GM18909 (cell line): ENCODE results near the gene PCDHGA2.
"Not testable (repeated sequence)": the region's sequence is repeated elsewhere in the genome, so short reads cannot be mapped to it uniquely, and the experiment has no call there.

Experiments used
- ATAC-seq: cut with Tn5 transposase; IDR thresholded peaks from one replicate; pipeline ENCODE4 v1.9.1; 2021; ENCODE audit warnings: mild to moderate bottlenecking; ENCODE audit not compliant: unreplicated experiment, poor library complexity

PCDHGA2 gene

GRCh38 chr5:141345327-141345726, 6.8 kb downstream of the PCDHGA2 start:
- ATAC-seq: no peak

- ATAC-seq: not testable (repeated sequence)
Observed at GRCh38 chr5:141346017-141346416, 7.5 kb downstream of the PCDHGA2 start.

DNA sequence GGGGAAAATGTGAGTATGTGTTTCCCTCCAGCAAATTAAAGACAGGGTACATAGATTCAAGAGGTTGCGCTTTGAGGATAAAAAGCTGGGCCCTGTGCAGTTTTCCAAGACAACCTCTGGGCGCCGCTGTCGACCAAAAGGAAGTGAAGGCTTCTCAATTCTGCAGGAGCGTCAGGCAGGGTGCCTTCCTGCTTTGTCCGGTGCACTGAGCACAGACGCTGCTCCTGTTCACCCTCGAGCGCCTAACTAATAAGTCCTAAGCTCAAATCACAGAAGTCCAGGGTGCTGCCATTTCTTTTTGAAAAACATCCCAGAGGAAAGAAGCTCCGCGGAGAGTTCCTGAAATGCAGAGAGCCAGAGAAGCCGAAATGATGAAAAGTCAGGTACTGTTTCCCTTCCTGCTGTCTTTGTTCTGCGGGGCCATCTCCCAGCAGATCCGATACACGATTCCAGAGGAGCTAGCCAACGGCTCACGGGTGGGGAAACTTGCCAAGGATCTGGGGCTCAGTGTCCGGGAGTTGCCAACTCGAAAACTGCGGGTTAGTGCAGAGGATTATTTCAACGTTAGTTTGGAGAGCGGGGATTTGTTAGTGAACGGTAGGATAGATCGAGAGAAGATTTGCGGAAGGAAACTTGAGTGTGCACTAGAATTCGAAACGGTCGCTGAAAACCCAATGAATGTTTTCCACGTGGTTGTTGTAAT, 11.5 kb downstream of the PCDHGA2 start, which contains the start of gene PCDHGB1:
PCDHGB1 (plus strand) TSS at position 183 of the 703 bp plus-strand sequence; CDS start at position 345, 162 bp downstream.
- peak; percentile 54 for ATAC-seq

GRCh38 chr5:141351591-141351990, 13.0 kb downstream of the PCDHGA2 start:
- ATAC-seq: no peak

GRCh38 chr5:141354900-141355469, 16.4 kb downstream of the PCDHGA2 start, which contains the start of gene PCDHGA4:
Gene PCDHGA4 (plus strand): TSS chr5:141355021. CDS start chr5:141355108, 87 bp downstream.
- no peak for ATAC-seq

GRCh38 chr5:141355641-141356040, 17.1 kb downstream of the PCDHGA2 start:
- ATAC-seq: no peak

- ATAC-seq: no peak
Observed at GRCh38 chr5:141356133-141356532, 17.6 kb downstream of the PCDHGA2 start.

GRCh38 chr5:141356950-141357349, 18.4 kb downstream of the PCDHGA2 start:
- ATAC-seq: no peak

DNA sequence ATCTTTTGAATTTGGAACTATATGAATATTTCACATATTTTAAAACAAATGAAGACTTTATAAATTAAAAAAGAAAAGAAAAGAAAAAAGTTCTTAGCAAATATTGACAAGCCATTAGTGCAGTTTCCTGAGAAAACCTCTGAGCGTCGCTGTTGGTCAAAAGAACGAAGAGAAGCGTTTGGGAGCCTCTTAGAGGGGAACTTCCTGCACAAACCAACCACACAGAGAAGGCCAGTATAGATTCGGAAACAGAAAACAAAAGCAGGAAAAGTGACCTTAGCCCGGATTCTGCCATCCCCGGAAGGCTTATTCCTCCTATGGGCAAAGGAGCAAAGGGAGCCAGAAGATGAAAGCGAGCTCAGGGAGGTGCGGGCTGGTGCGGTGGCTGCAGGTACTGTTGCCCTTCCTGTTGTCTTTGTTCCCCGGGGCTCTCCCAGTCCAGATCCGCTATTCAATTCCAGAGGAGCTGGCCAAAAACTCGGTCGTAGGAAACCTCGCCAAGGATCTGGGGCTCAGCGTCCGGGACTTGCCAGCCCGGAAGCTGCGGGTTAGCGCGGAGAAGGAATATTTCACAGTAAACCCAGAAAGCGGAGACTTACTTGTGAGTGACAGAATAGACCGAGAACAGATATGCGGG, 21.3 kb downstream of the PCDHGA2 start, which contains the start of gene PCDHGB2:
PCDHGB2 (plus strand) TSS at position 205 of the 637 bp plus-strand sequence; CDS start at position 347, 142 bp downstream.
- peak; percentile 72 for ATAC-seq

DNA sequence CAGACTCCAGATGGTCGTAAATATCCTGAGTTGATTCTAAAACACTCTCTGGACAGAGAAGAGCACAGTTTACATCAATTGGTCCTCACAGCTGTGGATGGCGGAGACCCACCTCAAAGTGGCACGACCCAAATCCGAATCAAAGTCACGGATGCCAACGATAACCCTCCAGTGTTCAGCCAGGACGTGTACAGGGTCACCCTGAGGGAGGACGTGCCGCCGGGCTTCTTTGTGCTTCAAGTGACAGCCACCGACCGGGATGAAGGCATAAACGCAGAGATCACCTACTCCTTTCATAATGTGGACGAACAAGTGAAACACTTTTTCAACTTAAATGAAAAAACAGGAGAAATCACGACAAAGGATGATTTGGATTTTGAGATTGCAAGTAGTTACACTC, 22.1 kb downstream of the PCDHGA2 start:
- no peak for ATAC-seq

DNA sequence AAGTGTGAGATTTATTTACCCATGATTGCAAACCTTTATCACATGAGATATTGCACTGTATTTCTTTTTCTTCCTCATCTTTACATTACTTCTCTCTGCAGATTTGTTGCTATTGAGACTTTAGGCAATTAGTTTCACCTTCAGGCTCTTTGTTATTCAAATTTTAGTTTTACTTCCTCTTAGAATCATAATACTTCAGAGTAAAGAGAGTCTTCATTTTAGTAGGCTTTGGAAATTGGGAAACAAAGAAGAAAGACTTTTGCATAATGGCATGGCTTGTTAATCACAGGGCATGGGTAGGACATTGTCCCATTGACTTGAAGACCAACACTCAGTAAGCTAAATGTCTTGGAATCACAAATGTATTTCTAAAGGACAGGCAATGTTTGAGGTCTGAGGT, 24.2 kb downstream of the PCDHGA2 start:
- no peak for ATAC-seq

DNA sequence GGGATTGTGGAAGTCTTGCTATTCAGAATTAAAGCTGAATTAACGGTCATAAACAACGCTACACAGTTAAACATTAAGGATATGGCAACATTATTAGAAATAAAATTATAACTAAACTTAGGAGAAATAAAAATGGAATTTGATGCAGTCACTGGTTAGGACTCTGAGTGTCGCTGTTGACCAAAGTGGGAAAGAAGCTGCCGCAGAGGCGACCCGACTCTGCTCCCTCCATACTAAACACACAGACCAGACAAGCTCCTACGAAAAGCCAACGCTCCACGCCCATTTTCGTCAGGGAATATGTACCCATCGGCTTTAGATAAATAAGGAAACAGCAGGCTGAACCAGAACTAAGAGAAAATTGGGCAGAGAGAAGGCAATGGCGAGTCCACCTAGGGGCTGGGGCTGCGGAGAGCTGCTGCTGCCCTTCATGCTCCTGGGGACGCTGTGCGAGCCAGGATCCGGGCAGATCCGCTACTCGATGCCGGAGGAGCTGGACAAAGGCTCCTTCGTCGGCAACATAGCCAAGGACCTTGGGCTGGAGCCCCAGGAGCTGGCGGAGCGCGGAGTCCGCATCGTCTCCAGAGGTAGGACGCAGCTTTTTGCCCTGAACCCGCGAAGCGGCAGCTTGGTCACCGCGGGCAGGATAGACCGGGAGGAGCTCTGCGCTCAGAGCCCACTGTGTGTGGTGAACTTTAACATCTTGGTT, 25.5 kb downstream of the PCDHGA2 start, which contains the start of gene PCDHGA5:
PCDHGA5 (plus strand) TSS at position 211 of the 709 bp plus-strand sequence; CDS start at position 380, 169 bp downstream.
- ATAC-seq: no peak

DNA sequence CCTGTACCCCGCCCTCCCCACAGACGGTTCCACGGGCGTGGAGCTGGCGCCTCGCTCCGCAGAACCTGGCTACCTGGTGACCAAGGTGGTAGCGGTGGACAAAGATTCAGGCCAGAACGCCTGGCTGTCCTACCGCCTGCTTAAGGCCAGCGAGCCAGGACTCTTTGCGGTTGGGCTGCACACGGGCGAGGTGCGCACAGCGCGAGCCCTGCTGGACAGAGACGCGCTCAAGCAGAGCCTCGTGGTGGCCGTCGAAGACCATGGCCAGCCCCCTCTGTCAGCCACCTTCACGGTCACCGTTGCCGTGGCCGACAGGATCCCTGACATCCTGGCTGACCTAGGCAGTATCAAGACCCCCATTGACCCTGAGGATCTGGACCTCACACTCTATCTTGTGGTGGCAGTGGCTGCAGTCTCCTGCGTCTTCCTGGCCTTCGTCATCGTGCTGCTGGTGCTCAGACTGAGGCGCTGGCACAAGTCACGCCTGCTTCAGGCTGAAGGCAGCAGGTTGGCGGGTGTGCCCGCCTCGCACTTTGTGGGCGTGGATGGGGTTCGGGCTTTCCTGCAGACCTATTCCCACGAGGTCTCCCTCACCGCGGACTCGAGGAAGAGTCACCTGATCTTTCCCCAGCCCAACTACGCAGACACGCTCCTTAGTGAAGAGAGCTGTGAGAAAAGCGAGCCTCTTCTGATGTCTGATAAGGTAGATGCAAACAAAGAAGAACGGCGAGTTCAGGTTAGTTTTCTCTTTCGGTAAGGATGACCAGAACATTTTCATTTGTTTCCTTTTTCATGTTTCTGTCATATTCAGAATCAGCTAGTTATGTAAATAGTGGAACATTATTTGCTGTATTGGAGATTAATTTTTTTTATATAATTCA, 27.7 kb downstream of the PCDHGA2 start:
- ATAC-seq: no peak

DNA sequence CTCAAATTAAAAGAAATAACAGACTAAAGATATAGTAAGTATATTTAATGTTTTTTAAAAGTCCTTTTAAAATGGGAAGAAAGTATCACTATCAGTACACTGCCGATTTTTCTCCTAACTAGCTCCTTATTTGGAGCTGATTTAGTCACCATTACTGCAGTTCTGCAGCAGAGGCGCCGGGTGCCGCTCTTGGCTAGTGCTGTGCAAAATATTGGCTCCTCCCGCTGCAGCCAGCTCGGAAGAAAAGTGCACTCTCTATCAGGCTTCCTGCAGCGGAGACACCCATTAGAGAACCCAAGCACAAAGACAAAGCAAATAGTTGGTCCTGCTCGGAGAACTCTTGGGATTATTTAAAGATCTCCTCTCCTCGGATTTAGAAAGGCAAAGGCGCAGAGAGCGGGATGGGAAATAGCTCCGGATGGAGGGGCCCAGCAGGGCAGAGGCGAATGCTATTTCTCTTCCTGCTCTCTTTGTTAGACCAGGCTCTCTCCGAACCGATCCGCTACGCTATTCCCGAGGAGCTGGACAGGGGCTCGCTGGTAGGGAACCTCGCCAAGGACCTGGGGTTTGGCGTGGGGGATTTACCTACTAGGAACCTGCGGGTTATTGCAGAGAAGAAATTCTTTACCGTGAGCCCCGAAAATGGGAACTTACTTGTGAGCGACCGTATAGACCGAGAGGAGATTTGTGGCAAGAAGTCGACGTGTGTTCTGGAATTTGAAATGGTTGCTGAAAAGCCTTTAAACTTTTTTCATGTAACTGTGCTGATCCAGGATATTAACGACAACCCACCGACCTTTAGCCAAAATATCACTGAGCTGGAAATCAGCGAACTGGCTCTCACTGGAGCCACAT, 31.7 kb downstream of the PCDHGA2 start, which contains the start of gene PCDHGB3:
PCDHGB3 (plus strand) TSS at position 249 of the 855 bp plus-strand sequence; CDS start at position 402, 153 bp downstream.
- peak; percentile 98 for ATAC-seq

- no peak for ATAC-seq
Observed at GRCh38 chr5:141371572-141372475, 33.3 kb downstream of the PCDHGA2 start.

GRCh38 chr5:141373673-141374317, 35.2 kb downstream of the PCDHGA2 start, which contains the start of gene PCDHGA6:
Gene PCDHGA6 (plus strand): TSS chr5:141373891. CDS start chr5:141374084, 193 bp downstream.
- ATAC-seq: no peak

DNA sequence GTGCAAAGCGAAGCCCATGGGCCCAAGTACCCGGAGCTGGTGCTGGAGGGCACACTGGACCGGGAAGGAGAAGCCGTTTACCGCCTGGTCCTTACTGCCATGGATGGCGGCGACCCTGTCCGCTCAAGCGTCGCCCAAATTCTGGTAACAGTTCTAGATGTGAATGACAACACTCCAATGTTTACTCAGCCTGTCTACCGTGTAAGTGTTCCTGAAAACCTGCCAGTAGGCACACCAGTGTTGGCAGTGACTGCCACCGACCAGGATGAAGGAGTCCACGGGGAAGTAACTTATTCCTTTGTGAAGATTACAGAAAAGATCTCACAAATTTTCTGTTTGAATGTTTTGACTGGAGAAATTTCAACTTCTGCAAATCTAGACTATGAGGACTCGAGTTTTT, 36.1 kb downstream of the PCDHGA2 start:
- ATAC-seq: no peak
